NCI-H187 (cell line): ENCODE data around the gene RFXANK.
"Not testable (repeated sequence)": the region's sequence is repeated elsewhere in the genome, so short reads cannot be mapped to it uniquely, and the experiment has no call there.

Experiments
- DNase-seq, 2 experiments: peaks; one replicate each; lab custom pipeline; 2025; lab: John Stamatoyannopoulos, UW

Gene RFXANK, protein sequence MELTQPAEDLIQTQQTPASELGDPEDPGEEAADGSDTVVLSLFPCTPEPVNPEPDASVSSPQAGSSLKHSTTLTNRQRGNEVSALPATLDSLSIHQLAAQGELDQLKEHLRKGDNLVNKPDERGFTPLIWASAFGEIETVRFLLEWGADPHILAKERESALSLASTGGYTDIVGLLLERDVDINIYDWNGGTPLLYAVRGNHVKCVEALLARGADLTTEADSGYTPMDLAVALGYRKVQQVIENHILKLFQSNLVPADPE

GRCh38 chr19:19192078-19192882 lies at the start of gene RFXANK, which contains the start of gene BORCS8:
RFXANK (plus strand) TSS chr19:19192258; CDS start chr19:19193947, 1,689 bp downstream.
BORCS8 (minus strand) TSS chr19:19192152; CDS start chr19:19192117, 35 bp downstream.
- peak; percentile 76 to 96 for DNase-seq

DNA sequence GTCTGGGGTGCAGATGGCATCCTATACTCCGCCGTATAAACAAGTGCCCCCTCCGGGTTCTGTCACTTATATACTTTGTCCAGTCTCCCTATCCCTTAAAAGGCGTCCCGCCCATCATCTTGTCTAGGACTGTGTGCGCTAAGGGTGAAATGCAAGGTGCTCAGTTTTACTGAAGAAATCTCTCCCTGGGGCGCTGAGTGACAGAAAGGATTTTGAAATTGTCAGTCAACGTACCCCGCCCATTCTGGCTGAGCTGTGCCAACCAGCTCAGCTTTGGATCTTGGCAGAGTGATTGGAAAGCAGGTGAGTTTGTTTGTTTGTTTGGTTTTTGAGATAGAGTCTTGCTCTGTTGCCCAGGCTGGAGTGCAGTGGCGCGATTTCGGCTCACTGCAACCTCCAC lies 49.7 kb upstream of the RFXANK start:
- no peak for DNase-seq

- no peak for DNase-seq
Observed at GRCh38 chr19:19145281-19145680, 46.8 kb upstream of the RFXANK start.

GRCh38 chr19:19145684-19146608 lies 46.1 kb upstream of the RFXANK start:
- peak; percentile 8 to 18 for DNase-seq

- DNase-seq = no peak
Observed at GRCh38 chr19:19146865-19147264, 45.2 kb upstream of the RFXANK start.

DNA sequence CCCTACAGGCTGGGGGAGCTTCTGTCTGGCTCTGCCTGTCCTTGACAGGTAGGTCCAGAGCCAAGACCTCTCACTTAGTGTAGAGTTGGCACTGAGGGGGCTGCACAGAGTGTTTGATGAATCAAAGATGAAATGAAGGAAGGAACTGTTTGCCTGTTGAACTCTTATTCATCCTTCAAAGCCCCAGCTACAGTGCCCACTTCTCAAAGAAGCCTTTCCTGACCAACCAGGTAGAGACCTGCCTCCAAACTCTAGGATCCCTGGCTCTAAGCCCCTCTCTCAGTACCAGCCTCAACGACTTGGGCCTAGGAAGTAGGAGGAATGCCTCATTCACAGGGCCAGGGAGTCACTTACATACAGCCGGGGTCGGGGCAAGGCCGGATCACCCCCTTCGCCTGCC lies 44.7 kb upstream of the RFXANK start:
- DNase-seq = no peak

DNA sequence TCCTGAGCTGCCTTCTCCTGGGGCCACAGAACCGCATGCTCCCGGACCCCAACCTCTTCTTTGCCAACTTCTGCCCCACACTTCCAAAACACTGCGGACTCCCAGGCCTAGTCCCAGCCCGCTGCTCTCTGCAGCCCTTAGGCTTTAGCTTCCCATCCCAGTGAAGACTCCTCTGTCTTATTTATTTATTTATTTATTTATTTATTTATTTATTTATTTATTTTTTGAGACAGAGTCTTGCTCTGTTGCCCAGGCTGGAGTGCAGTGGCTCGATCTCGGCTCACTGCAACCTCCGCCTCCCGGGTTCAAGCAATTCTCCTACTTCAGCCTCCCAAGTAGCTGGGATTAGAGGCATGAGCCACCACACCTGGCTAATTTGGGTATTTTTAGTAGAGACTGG lies 43.6 kb upstream of the RFXANK start:
- not testable (repeated sequence) for DNase-seq

DNA sequence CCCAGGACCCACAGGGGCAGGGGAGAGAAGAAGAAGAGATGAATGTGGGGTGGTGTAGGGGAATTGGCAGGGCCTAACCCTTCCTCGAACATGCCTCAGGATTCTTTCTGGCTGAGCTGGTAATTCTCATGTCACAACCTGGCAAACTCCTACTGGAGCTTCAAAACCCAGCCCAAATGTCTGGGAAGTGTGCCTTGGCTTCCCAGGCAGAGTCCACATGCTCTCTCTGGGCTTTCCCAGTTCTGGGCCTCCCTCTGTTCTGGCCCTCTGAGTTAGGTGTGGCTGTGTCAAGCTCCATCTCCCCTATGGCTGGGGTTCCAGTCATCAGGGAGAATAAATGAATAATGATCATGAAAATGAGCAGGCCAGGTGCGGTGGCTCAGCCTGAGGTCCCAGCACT lies 42.6 kb upstream of the RFXANK start:
- DNase-seq = no peak

- no peak for DNase-seq
Observed at GRCh38 chr19:19151418-19151817, 40.6 kb upstream of the RFXANK start.

DNA sequence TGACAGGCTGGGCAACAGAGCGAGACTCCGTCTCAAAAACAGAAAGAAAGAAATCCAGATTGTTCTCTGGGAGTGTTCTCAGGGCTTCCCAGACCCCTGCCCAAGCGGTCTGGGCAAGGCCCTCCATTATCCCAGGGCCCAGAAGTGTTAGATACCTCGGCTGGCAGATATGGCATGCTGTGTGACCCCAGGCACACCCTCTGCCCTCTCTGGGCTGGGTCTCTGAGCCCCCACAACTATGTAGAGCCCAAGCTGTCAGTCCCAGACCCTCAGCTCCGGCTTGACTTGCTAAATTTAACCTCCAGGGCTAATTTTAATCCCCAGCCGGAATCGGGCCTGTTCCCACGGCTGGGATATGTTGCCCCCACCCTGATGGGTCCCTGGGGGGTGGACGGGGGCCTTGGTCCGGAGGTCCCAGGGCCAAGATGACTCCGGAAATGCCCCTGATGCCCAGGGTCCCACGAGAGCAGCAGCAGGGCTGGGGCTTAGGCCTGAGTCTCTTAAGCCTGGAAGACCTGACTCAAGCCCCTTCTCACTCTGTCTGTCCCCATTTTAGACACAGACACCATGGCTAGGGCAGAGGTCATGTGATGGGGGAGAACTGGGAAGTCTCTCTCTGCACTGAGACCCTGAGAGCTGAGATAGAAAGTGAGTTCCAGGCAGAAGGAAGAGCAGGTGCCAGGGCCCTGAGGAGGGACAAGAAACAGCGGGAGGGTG lies 39.2 kb upstream of the RFXANK start:
- DNase-seq = no peak

GRCh38 chr19:19154768-19155494 lies 37.1 kb upstream of the RFXANK start:
- no peak for DNase-seq

DNA sequence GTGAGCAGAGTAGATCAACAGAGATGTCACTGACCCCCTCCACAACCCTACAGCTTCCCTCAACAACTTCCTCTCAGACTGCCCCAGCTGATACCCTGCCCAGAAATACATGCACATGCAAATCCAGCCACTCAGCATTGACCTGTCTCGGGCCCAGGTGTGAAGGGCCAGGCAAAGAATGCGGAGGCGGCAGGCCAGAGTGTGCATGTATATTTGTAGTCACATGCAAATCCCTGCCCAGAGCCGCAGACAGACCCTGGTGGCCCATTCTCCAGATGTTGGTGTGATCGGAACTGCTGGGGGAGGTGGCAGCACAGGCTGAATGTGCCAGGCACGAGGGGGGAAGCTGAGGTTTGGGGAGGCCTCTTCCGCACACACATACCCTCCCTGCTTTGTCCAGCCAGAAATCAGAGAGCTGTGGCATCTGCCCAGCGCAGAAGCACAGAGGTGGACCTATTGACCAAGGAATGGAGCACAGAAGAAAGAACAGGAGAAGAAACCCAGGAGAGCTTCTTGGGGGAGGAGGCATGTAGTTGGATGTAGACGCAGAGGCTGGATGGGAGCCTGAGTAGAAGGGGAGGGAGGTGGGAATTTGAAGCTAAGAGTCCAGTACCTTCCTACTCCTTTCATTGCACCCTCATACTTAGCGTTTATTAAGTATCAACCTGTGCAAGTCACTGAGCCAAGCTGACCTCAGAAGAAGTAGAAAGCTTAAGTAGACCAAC lies 36.4 kb upstream of the RFXANK start:
- DNase-seq = no peak

- no peak for DNase-seq
Observed at GRCh38 chr19:19157808-19158207, 34.2 kb upstream of the RFXANK start.

DNA sequence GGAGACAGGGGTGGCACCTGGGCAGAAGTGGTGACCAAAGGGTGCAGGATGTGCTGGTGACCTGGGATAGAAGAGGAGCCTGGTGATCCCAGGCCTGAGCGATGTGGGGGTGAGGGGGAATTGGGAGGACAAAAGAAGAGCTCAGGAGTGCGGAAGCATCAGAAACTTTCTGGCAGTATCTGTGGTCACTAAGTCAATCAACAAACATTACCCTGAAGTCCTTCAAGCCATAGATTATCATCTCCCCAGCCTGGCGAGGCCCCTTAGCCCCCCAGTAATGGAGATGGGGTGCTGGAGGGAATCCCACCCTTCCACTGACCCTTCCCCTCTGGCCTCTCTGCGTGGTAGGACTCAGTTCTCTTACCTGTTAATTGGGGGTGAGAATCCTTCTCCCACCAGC lies 32.5 kb upstream of the RFXANK start:
- no peak for DNase-seq

- no peak for DNase-seq
Observed at GRCh38 chr19:19160461-19161035, 31.5 kb upstream of the RFXANK start.

GRCh38 chr19:19162495-19162894 lies 29.6 kb upstream of the RFXANK start:
- no peak for DNase-seq

GRCh38 chr19:19165396-19165795 lies 26.7 kb upstream of the RFXANK start:
- no peak for DNase-seq

- no peak for DNase-seq
Observed at GRCh38 chr19:19167612-19168011, 24.4 kb upstream of the RFXANK start.

- DNase-seq = no peak
Observed at GRCh38 chr19:19169236-19170052, 22.6 kb upstream of the RFXANK start.
